ENCODE results near the gene PPP1R27. TPM values are rescaled to one million over a fixed set of nuclear protein-coding genes. Genes with fewer than 3 reads are reported as not detected.

PPP1R27 gene
- polyA plus RNA-seq, 2 of the 4 experiments (the other 2 are of a cell fraction) = 0.09 TPM; not detected in 1

DNA sequence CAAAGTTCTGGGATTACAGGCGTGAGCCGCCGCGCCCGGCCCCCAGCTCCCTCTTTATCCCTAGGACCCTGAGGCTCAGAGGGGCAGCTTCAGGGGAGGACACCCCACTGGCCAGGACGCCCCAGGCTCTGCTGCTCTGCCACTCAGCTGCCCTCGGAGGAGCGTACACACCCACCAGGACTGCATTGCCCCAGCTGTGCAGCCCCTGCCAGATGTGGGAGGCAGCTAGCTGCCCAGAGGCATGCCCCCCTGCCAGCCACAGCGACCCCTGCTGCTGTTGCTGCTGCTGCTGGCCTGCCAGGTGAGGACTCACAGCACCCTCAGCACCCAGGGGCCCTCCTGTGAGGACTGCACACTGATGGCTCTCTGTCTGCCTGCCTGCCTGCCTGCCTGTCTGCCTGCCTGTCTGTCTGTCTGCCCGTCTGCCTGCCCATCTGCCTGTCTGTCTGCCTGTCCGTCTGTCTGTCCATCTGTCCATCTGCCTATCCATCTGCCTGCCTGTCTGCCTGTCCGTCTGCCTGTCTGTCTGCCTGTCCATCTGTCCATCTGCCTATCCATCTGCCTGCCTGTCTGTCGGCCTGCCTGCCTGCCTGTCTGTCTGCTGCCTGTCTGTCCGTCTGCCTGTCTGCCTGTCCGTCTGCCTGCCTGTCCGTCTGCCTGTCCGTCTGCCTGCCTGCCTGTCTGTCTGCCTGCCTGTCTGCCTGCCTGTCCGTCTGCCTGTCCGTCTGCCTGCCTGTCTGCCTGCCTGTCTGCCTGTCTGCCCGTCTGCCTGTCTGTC is 25.9 kb downstream of the PPP1R27 start:
- Histone ChIP-seq H3K9me3 (no peaks in the 10 kb centered on the region), H3K4me2 (no peak overlapping the region), H3K27ac (no peak overlapping the region), H3K4me1 (peaks cover 30% of the 10 kb centered on the region), H3K4me3 (no peak overlapping the region)
- TF ChIP-seq JUN (IDR thresholded peaks at IDR 0.05) (no peak), ZFP36 (IDR thresholded peaks at IDR 0.05; ENCODE audit: borderline replicate concordance, partially characterized antibody) (peak; percentile 69), NR3C1 (IDR thresholded peaks at IDR 0.05) (no peak), FOXS1 (CRISPR knock-in tag; IDR thresholded peaks at IDR 0.05) (no peak)
- TF ChIP-seq, protein P1, sequence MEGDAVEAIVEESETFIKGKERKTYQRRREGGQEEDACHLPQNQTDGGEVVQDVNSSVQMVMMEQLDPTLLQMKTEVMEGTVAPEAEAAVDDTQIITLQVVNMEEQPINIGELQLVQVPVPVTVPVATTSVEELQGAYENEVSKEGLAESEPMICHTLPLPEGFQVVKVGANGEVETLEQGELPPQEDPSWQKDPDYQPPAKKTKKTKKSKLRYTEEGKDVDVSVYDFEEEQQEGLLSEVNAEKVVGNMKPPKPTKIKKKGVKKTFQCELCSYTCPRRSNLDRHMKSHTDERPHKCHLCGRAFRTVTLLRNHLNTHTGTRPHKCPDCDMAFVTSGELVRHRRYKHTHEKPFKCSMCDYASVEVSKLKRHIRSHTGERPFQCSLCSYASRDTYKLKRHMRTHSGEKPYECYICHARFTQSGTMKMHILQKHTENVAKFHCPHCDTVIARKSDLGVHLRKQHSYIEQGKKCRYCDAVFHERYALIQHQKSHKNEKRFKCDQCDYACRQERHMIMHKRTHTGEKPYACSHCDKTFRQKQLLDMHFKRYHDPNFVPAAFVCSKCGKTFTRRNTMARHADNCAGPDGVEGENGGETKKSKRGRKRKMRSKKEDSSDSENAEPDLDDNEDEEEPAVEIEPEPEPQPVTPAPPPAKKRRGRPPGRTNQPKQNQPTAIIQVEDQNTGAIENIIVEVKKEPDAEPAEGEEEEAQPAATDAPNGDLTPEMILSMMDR (IDR thresholded peaks at IDR 0.05) = no peak
- DNase-seq (ENCODE audit: low read depth in 1 of 2, low spot score in 1 of 2) = no peak
- ChIA-PET POLR2A (no interaction called here), CTCF (interaction anchor here (0.8 to 4.7 kb wide), 5 partner anchors 12 to 117 kb away, joined by 3 to 25 read pairs (median 4); no protein-coding TSS in a partner anchor)
- peak; percentile 4 to 9; a peak in 4 of 6 replicates for ATAC-seq
- no peak for FAIRE-seq
- 69% methylated on average over 17 of the region's 20 CpGs for WGBS (ENCODE audit: missing lambda C conversion rate)

DNA sequence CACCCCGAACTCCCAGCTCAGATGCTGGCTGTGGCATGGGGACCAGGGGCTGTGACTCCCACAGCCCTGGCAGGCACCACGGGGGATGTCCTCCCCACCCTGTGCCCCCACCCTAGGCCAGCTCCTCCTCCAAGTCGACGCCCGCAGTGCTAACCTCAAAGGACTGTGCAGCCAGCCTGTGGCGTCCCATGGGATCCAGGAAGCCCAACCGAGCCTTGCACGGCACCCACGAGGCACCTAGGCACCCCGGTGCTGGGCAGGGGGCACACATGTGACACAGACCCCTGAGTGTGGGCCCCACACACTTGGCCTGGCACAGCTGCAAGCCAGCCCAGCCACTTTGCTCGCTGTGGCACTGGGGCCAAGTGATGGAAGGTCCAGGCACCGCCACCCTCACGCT is 27.0 kb downstream of the PPP1R27 start:
- ChIA-PET CTCF (interaction anchor here (0.8 to 4.7 kb wide), 7 partner anchors 10 to 118 kb away, joined by 3 to 25 read pairs (median 4); no protein-coding TSS in a partner anchor), POLR2A (no interaction called here)
- FAIRE-seq = no peak
- DNase-seq (ENCODE audit: low read depth in 1 of 2, low spot score in 1 of 2) = no peak
- no peak overlapping the region for H3K27ac ChIP-seq
- TF ChIP-seq EHMT2 (IDR thresholded peaks at IDR 0.05; ENCODE audit: low read depth) (no peak), TP53 (CRISPR knock-in tag; IDR thresholded peaks at IDR 0.05) (no peak), RCOR1 (IDR thresholded peaks at IDR 0.05; ENCODE audit: low read depth, low read length) (no peak), RFX5 (IDR thresholded peaks at IDR 0.05) (no peak), ZSCAN20 (CRISPR knock-in tag; IDR thresholded peaks at IDR 0.05) (no peak), CBX2 (IDR thresholded peaks at IDR 0.05; ENCODE audit: borderline replicate concordance, low read depth) (no peak), POLR2A (IDR thresholded peaks at IDR 0.05; ENCODE audit: low read length) (no peak), GATA3 (IDR thresholded peaks at IDR 0.05; ENCODE audit: borderline replicate concordance) (no peak), NR3C1 (IDR thresholded peaks at IDR 0.05) (no peak)
- no peaks in the 10 kb centered on the region for H3K9me3 ChIP-seq
- no peak overlapping the region for H3K4me2 ChIP-seq
- H3K4me3 ChIP-seq = no peak overlapping the region
- WGBS (ENCODE audit: missing lambda C conversion rate) = 33% methylated on average over 11 of the region's 13 CpGs
- peak in 1 of 2 experiments; percentile 4; a peak in 1 of 6 replicates for ATAC-seq
- H3K4me1 ChIP-seq = peaks cover 36% of the 10 kb centered on the region

DNA sequence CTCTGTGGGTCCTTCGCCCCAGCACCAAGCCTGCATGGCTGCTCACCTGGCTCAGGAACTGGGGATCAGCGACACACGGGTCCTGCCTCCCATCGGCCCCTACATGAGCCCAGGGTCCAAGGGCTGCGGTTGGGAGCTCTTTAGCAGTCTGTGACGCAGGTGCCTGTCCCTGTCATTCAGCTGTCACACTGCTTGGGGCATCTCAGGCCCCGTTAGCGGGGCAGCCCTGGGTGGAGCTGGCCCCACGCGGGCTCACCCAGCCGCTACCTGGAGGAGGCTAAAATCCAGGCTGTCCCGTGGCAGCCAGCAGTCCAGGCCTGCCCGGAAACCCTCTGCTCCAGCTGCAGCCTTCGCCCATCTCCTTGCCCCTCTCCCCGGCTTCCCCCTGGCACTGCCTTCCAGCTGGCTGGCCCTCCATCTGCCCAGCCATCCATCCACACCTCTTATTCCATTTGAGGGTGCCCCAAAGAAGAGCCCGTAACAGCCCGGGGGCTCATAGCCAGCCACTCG is 27.6 kb downstream of the PPP1R27 start:
- Histone ChIP-seq H3K4me2 (no peak overlapping the region), H3K27ac (no peak overlapping the region), H3K4me1 (peaks cover 36% of the 10 kb centered on the region), H3K9me3 (no peaks in the 10 kb centered on the region), H3K4me3 (no peak overlapping the region)
- ChIA-PET POLR2A (no interaction called here), CTCF (interaction anchor here (1.0 to 4.7 kb wide), 7 partner anchors 10 to 103 kb away, joined by 3 to 25 read pairs (median 4); no protein-coding TSS in a partner anchor)
- TF ChIP-seq MYC (IDR thresholded peaks at IDR 0.05; ENCODE audit: borderline replicate concordance, low read length) = no peak
- no peak for TF ChIP-seq TP53 (CRISPR knock-in tag; IDR thresholded peaks at IDR 0.05)
- no peak for TF ChIP-seq HES2 (IDR thresholded peaks at IDR 0.05)
- 36% methylated on average over 18 of the region's 18 CpGs for WGBS (ENCODE audit: missing lambda C conversion rate)
- ATAC-seq (peak; percentile 1 to 36; a peak in 3 of 6 replicates), DNase-seq (ENCODE audit: low read depth in 1 of 2, low spot score in 1 of 2) (no peak), FAIRE-seq (no peak)

GRCh38 chr17:81806461-81807209 is 28.2 kb downstream of the PPP1R27 start:
- 15% methylated on average over 14 of the region's 23 CpGs for WGBS (ENCODE audit: missing lambda C conversion rate)
- Histone ChIP-seq H3K27ac (no peak overlapping the region), H3K9me3 (no peaks in the 10 kb centered on the region), H3K4me2 (0 out of 3 replicates have a peak overlapping the region, but pooled peaks have one; percentile 3), H3K4me3 (no peak overlapping the region), H3K4me1 (peaks cover 36% of the 10 kb centered on the region)
- FAIRE-seq = no peak
- DNase-seq (ENCODE audit: low read depth in 1 of 2, low spot score in 1 of 2) = no peak
- POLR2A ChIA-PET = no interaction called here
- peak; percentile 2 to 51; a peak in 3 of 6 replicates for ATAC-seq
- TF ChIP-seq RAD21 (conservative IDR thresholded peaks at IDR 0.05 in 1 of 2, IDR thresholded peaks at IDR 0.05 in 1 of 2) = peak in 1 of 2 experiments; percentile 15; a peak in 1 of 5 replicates
- TF ChIP-seq HDAC2 (IDR thresholded peaks at IDR 0.05) = no peak
- CTCF ChIA-PET = interaction anchor here (1.0 to 4.7 kb wide), 6 partner anchors 11 to 102 kb away, joined by 3 to 25 read pairs (median 4); no protein-coding TSS in a partner anchor

All from A549 (cell line).